K562 (cell line): Measurements from ENCODE around the gene GALNT12. TPM values are rescaled to one million over a fixed set of nuclear protein-coding genes. Genes with fewer than 3 reads are reported as not detected.
A peak's percentile ranks its signal among the peaks of the same experiment; 100 is the strongest.

ENCODE experiments used
- BHLHE40 ChIP-seq: IDR thresholded peaks from 2 replicates; pipeline ENCODE4 v1.6.1; 2011; ENCODE audit warnings: low read length, improper control_type of control experiment
- GTF2A2 ChIP-seq: IDR thresholded peaks from 2 replicates; pipeline ENCODE4 v1.6.1; 2016; ENCODE audit warnings: mild to moderate bottlenecking, missing genetic modification characterization, missing compliant biosample characterization
- HNRNPLL ChIP-seq: fragments of 200-400 bp; formaldehyde crosslinking; IDR thresholded peaks from 2 replicates; pipeline ENCODE4 v1.6.1; 2017; ENCODE audit warnings: low read length, low read depth, mild to moderate bottlenecking; ENCODE audit not compliant: poor library complexity, severe bottlenecking
- NRF1 ChIP-seq, 2 experiments: fragments of 450-650 bp; IDR thresholded peaks in 1 of 2; conservative IDR thresholded peaks in 1 of 2; 2 replicates each; pipeline ENCODE4 v1.6.1; 2014; ENCODE audit warnings: mild to moderate bottlenecking in 2 of 2
- POLR2A ChIP-seq: fragments of 450-650 bp; conservative IDR thresholded peaks from 2 replicates; pipeline ENCODE4 v1.6.1; 2016
- RBFOX2 ChIP-seq: fragments of 200-400 bp; formaldehyde crosslinking; IDR thresholded peaks from 2 replicates; pipeline ENCODE4 v1.6.1; 2017; ENCODE audit warnings: low read depth, mild to moderate bottlenecking, low read length, moderate library complexity
- TSC22D4 ChIP-seq: fragments of 450-650 bp; IDR thresholded peaks from 2 replicates; pipeline ENCODE4 v1.6.1; 2016; ENCODE audit warnings: missing genetic modification characterization, missing biosample characterization, control low read depth
- ZFPM2 ChIP-seq: fragments of 250-450 bp; sonication (Bioruptor Pico); IDR thresholded peaks from 2 replicates; pipeline ENCODE4 v1.5.1; 2022; ENCODE audit warnings: mild to moderate bottlenecking
- ZKSCAN8 ChIP-seq: fragments of 200-800 bp; sonication (Bioruptor generic); IDR thresholded peaks from 2 replicates; pipeline ENCODE4 v1.6.1; 2016; ENCODE audit warnings: missing genetic modification characterization, missing compliant biosample characterization
- ZNF696 ChIP-seq: fragments of 250-450 bp; sonication (Bioruptor Pico); conservative IDR thresholded peaks from 2 replicates; pipeline ENCODE4 v1.4.0; 2020; ENCODE audit warnings: mild to moderate bottlenecking, moderate library complexity
- polyA plus RNA-seq, 8 experiments: library from polyadenylated mRNA; depleted of rRNA in 4 of 8; stranded (reverse) in 5 of 8; unstranded in 3 of 8; fragments of >200 nt; fragmentation: Nextera tagmentation in 2 of 8; fragmentation: Illumina TruSeq in 1 of 8; extraction: Ambion mirVana in 2 of 8; extraction: Trizol in 1 of 8; gene quantifications; 2 replicates each; pipeline versions ENCODE4 v1.2.1 to v1.2.3, GENCODE V29; 2011 to 2014; ENCODE audit warnings: inconsistent platforms in 1 of 8, missing spikeins in 1 of 8
- total RNA-seq, 7 experiments: library from RNA; depleted of rRNA in 6 of 7; stranded (reverse); fragments of >200 nt in 6 of 7; fragmentation: Illumina TruSeq in 2 of 7; extraction: Trizol in 2 of 7; gene quantifications; 2 replicates each; pipeline versions ENCODE4 v1.2.1 to v1.2.3, GENCODE V29; 2011 to 2021; ENCODE audit warnings: low replicate concordance in 1 of 7
- TF ChIP-seq, protein P1 (sequence below): sonication (generic); formaldehyde crosslinking; IDR thresholded peaks from 2 replicates; pipeline ENCODE4 v1.9.0; 2022; ENCODE audit warnings: mild to moderate bottlenecking, missing genetic modification reagents
- TF ChIP-seq, protein P2 (sequence below): fragments of 450-650 bp; conservative IDR thresholded peaks from 2 replicates; pipeline ENCODE4 v1.6.1; 2016; ENCODE audit warnings: missing genetic modification characterization, low read depth, mild to moderate bottlenecking, control low read depth, missing compliant biosample characterization

The GALNT12 gene
- total and polyA plus RNA-seq, 9 of the 15 experiments (the other 6 are each of a cell fraction or from before 2014, with no cell fraction given): 29.7 to 82.9 (median 44.2) TPM

DNA sequence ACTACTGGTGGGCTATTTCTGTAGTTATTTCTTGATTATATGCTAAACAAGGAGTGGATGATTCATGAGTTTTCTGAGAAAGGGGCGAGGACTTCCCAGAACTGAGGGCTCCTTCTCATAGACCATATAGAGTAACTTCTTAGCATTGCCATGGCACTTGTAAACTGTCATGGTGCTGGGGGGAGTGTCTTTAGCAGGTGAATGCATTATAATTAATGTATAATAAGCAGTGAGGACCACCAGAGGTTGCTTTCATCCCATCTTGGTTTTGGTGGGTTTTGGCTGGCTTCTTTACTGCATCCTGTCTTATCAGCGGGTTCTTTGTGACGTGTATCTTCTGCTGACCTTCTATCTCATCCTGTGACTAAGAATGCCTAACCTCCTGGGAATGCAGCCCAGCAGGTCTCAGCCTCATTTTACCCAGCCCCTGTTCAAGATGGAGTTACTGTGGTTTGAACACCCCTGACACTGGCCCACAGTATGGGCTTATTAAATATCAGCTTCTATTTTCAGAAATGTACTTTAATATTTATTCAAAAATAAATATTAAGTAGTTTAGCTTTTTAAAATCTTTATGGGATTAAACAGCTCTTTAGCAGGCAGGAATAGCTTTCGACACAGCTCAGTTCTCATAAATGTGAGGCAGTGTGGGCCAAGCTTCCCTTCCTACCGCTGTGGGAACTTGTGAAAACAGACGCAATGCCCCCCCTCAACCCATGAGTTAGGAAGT, 44.4 kb downstream of the GALNT12 start (continued):
- TF ChIP-seq, protein P1, sequence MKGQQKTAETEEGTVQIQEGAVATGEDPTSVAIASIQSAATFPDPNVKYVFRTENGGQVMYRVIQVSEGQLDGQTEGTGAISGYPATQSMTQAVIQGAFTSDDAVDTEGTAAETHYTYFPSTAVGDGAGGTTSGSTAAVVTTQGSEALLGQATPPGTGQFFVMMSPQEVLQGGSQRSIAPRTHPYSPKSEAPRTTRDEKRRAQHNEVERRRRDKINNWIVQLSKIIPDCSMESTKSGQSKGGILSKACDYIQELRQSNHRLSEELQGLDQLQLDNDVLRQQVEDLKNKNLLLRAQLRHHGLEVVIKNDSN (CRISPR knock-in tag): no peak
- TF ChIP-seq ZFPM2 (CRISPR knock-in tag): peak; percentile 31; the same call in 1 of the 2 replicates
- no peak for TF ChIP-seq BHLHE40
- 0 out of 4 replicates have a peak, but pooled peaks of 1 of the 2 experiments have one; percentile 15 for TF ChIP-seq NRF1 (conservative IDR thresholded peaks at IDR 0.05 in 1 of 2, IDR thresholded peaks at IDR 0.05 in 1 of 2)
- peak; percentile 97 for TF ChIP-seq GTF2A2 (tag)
- TF ChIP-seq ZNF696 (CRISPR knock-in tag): peak; percentile 87
- peak; percentile 95 for TF ChIP-seq ZKSCAN8 (CRISPR knock-in tag)
- TF ChIP-seq TSC22D4 (tag): no peak
- TF ChIP-seq, protein P2, sequence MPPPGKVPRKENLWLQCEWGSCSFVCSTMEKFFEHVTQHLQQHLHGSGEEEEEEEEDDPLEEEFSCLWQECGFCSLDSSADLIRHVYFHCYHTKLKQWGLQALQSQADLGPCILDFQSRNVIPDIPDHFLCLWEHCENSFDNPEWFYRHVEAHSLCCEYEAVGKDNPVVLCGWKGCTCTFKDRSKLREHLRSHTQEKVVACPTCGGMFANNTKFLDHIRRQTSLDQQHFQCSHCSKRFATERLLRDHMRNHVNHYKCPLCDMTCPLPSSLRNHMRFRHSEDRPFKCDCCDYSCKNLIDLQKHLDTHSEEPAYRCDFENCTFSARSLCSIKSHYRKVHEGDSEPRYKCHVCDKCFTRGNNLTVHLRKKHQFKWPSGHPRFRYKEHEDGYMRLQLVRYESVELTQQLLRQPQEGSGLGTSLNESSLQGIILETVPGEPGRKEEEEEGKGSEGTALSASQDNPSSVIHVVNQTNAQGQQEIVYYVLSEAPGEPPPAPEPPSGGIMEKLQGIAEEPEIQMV (tag): peak; percentile 93
- no peak for TF ChIP-seq HNRNPLL
- TF ChIP-seq POLR2A: no peak
- TF ChIP-seq RBFOX2: no peak
